K562 (cell line): ENCODE results near the gene MED14. TPM values are rescaled to one million over a fixed set of nuclear protein-coding genes. Genes with fewer than 3 reads are reported as not detected.

Source experiments
- ATF1 ChIP-seq, 2 experiments: fragments of 450-650 bp in 1 of 2; IDR thresholded peaks; 2 replicates each; pipeline ENCODE4 v1.6.1; 2016; ENCODE audit warnings: missing compliant biosample characterization in 1 of 2, missing genetic modification characterization in 1 of 2
- CBX1 ChIP-seq: sonication (generic); IDR thresholded peaks from 2 replicates; pipeline ENCODE4 v1.6.1; 2016; ENCODE audit warnings: antibody characterized with exemption, low read depth, mild to moderate bottlenecking
- CREM ChIP-seq: IDR thresholded peaks from 2 replicates; pipeline ENCODE4 v1.6.1; 2014; ENCODE audit warnings: antibody characterized with exemption, low read depth
- CXXC5 ChIP-seq: fragments of 250-450 bp; sonication (Bioruptor Pico); IDR thresholded peaks from 2 replicates; pipeline ENCODE4 v1.8.0; 2022; ENCODE audit warnings: inconsistent platforms, mild to moderate bottlenecking, moderate library complexity
- ELF1 ChIP-seq: fragments of 200-800 bp; sonication (Bioruptor generic); IDR thresholded peaks from 2 replicates; pipeline ENCODE4 v1.6.1; 2016; ENCODE audit warnings: missing genetic modification characterization, missing compliant biosample characterization
- HSF4 ChIP-seq: fragments of 250-450 bp; sonication (Bioruptor Pico); IDR thresholded peaks from 2 replicates; pipeline ENCODE4 v2.1.2; 2022; ENCODE audit warnings: mild to moderate bottlenecking, moderate library complexity, borderline replicate concordance
- KDM5B ChIP-seq: fragments of 200-600 bp; sonication (generic); IDR thresholded peaks from 2 replicates; pipeline ENCODE4 v1.6.1; 2012; ENCODE audit warnings: low read depth, mild to moderate bottlenecking, moderate library complexity, low read length, control low read depth, inconsistent platforms; ENCODE audit not compliant: insufficient replicate concordance
- MEF2A ChIP-seq: IDR thresholded peaks from 2 replicates; pipeline ENCODE4 v1.6.1; 2011; ENCODE audit warnings: low read depth, mild to moderate bottlenecking, low read length, moderate library complexity; ENCODE audit not compliant: control insufficient read depth
- NR0B1 ChIP-seq: fragments of 450-650 bp; IDR thresholded peaks from one replicate; pipeline ENCODE4 v1.6.1; 2018; ENCODE audit warnings: mild to moderate bottlenecking, moderate library complexity; ENCODE audit not compliant: partially characterized antibody
- NR1H2 ChIP-seq: sonication (generic); formaldehyde crosslinking; IDR thresholded peaks from 2 replicates; pipeline ENCODE4 v1.4.0; 2020; ENCODE audit warnings: mild to moderate bottlenecking, missing genetic modification reagents
- NR3C1 ChIP-seq: sonication (generic); formaldehyde crosslinking; IDR thresholded peaks from 2 replicates; pipeline ENCODE4 v1.8.1; 2022; ENCODE audit warnings: missing genetic modification reagents
- PHF20 ChIP-seq: fragments of 450-650 bp; IDR thresholded peaks from 2 replicates; pipeline ENCODE4 v1.6.1; 2018; ENCODE audit not compliant: partially characterized antibody
- TCF3 ChIP-seq: sonication (generic); formaldehyde crosslinking; IDR thresholded peaks from 2 replicates; pipeline ENCODE4 v1.4.0; 2020; ENCODE audit warnings: mild to moderate bottlenecking, missing genetic modification reagents
- THAP12 ChIP-seq: fragments of 250-450 bp; sonication (Bioruptor Pico); IDR thresholded peaks from 2 replicates; pipeline ENCODE4 v1.9.0; 2021; ENCODE audit warnings: mild to moderate bottlenecking, inconsistent platforms
- TRIM25 ChIP-seq: fragments of 450-650 bp; IDR thresholded peaks from 2 replicates; pipeline ENCODE4 v1.7.0; 2016; ENCODE audit warnings: borderline replicate concordance
- USF1 ChIP-seq: sonication (generic); formaldehyde crosslinking; IDR thresholded peaks from 2 replicates; pipeline ENCODE4 v1.9.0; 2022; ENCODE audit warnings: mild to moderate bottlenecking, missing genetic modification reagents
- ZBTB43 ChIP-seq: sonication (generic); formaldehyde crosslinking; IDR thresholded peaks from 2 replicates; pipeline ENCODE4 v1.8.0; 2023; ENCODE audit warnings: mild to moderate bottlenecking, missing genetic modification reagents
- ZFP1 ChIP-seq: fragments of 450-650 bp; formaldehyde crosslinking; IDR thresholded peaks from 2 replicates; pipeline ENCODE4 v1.4.0; 2020; ENCODE audit warnings: mild to moderate bottlenecking, mixed read lengths
- ZNF589 ChIP-seq: fragments of 200-800 bp; sonication (Bioruptor generic); IDR thresholded peaks from 2 replicates; pipeline ENCODE4 v1.6.1; 2016; ENCODE audit warnings: low read depth, missing genetic modification characterization, missing compliant biosample characterization
- polyA plus RNA-seq, 8 experiments: library from polyadenylated mRNA; depleted of rRNA in 4 of 8; stranded (reverse) in 5 of 8; unstranded in 3 of 8; fragments of >200 nt; fragmentation: Nextera tagmentation in 2 of 8; fragmentation: Illumina TruSeq in 1 of 8; extraction: Ambion mirVana in 2 of 8; extraction: Trizol in 1 of 8; gene quantifications; 2 replicates each; pipeline versions ENCODE4 v1.2.1 to v1.2.3, GENCODE V29; 2011 to 2014; ENCODE audit warnings: inconsistent platforms in 1 of 8, missing spikeins in 1 of 8
- total RNA-seq, 7 experiments: library from RNA; depleted of rRNA in 6 of 7; stranded (reverse); fragments of >200 nt in 6 of 7; fragmentation: Illumina TruSeq in 2 of 7; extraction: Trizol in 2 of 7; gene quantifications; 2 replicates each; pipeline versions ENCODE4 v1.2.1 to v1.2.3, GENCODE V29; 2011 to 2021; ENCODE audit warnings: low replicate concordance in 1 of 7

The MED14 gene
- total and polyA plus RNA-seq, 9 of the 15 experiments (the other 6 are each of a cell fraction or from before 2014, with no cell fraction given), result 9.2 to 35.3 (median 18.7) TPM

- peak; percentile 64; the same call in 1 of the 2 replicates for TF ChIP-seq THAP12 (CRISPR knock-in tag)
- TF ChIP-seq NR1H2 (CRISPR knock-in tag), result no peak
- TF ChIP-seq NR0B1, result no peak
- TF ChIP-seq TRIM25, result no peak
- TF ChIP-seq ZNF589 (CRISPR knock-in tag), result no peak
- no peak for TF ChIP-seq NR3C1 (CRISPR knock-in tag)
- peak; percentile 46 for TF ChIP-seq KDM5B
- no peak for TF ChIP-seq HSF4 (CRISPR knock-in tag)
- TF ChIP-seq TCF3 (CRISPR knock-in tag), result no peak
- TF ChIP-seq MEF2A, result no peak
- TF ChIP-seq ATF1 (CRISPR knock-in tag; IDR thresholded peaks at IDR 0.05), result no peak
- peak; percentile 89 for TF ChIP-seq ATF1 (tag; IDR thresholded peaks at IDR 0.05)
- TF ChIP-seq CBX1, result no peak; the same call in 1 of the 2 replicates
- peak; percentile 85 for TF ChIP-seq CREM
- no peak for TF ChIP-seq USF1 (CRISPR knock-in tag)
- TF ChIP-seq CXXC5 (CRISPR knock-in tag), result peak; percentile 31; the same call in 1 of the 2 replicates
- no peak for TF ChIP-seq ZBTB43
- no peak for TF ChIP-seq PHF20
- TF ChIP-seq ELF1 (tag), result peak; percentile 82
- no peak for TF ChIP-seq ZFP1 (CRISPR knock-in tag)
Observed at GRCh38 chrX:40647307-40648197, 87.8 kb downstream of the MED14 start, which contains the start of gene CXorf38 (continued).
